ENCODE data around the gene FLT1.

DNA sequence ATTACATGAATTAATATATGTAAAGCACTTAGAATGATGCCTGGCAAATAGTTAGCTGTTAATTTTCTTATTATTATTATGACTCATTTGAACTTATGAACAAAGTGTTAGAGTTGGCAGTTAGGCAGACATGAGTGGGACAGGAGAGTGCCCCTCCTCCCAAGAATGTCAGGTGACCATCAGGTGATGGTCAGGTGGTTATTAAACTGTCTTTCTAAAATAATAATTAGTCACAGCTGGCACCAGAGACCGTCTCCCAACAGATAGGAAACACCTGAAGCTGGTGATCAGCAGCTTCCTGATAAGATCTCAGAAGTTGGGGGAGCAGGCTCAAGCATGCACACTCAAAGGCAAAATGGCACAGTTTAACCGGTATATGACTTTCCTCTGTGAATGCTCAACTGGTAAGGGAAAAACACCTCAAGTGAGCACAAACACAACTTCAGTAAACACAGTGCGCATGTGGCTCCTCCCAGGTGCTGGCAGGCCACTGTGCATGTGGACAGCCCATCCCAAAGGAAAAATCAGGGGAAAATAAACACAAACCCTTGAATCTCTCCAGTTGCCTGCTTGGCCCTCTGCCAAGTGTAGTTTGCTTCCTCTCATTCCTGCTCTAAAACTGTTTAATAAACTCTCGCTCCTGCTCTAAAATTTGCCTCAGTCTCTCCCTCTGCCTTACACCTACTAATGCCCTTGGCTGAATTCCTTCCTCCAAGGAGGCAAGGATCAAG, 54.0 kb downstream of the FLT1 start:
- TF ChIP-seq, protein P1, sequence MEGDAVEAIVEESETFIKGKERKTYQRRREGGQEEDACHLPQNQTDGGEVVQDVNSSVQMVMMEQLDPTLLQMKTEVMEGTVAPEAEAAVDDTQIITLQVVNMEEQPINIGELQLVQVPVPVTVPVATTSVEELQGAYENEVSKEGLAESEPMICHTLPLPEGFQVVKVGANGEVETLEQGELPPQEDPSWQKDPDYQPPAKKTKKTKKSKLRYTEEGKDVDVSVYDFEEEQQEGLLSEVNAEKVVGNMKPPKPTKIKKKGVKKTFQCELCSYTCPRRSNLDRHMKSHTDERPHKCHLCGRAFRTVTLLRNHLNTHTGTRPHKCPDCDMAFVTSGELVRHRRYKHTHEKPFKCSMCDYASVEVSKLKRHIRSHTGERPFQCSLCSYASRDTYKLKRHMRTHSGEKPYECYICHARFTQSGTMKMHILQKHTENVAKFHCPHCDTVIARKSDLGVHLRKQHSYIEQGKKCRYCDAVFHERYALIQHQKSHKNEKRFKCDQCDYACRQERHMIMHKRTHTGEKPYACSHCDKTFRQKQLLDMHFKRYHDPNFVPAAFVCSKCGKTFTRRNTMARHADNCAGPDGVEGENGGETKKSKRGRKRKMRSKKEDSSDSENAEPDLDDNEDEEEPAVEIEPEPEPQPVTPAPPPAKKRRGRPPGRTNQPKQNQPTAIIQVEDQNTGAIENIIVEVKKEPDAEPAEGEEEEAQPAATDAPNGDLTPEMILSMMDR (IDR thresholded peaks at IDR 0.05; ENCODE audit: insufficient read depth, low read length) = no peak
- TF ChIP-seq POLR2AphosphoS5 (IDR thresholded peaks at IDR 0.05; ENCODE audit: low read depth) = no peak
- TF ChIP-seq, protein P2, sequence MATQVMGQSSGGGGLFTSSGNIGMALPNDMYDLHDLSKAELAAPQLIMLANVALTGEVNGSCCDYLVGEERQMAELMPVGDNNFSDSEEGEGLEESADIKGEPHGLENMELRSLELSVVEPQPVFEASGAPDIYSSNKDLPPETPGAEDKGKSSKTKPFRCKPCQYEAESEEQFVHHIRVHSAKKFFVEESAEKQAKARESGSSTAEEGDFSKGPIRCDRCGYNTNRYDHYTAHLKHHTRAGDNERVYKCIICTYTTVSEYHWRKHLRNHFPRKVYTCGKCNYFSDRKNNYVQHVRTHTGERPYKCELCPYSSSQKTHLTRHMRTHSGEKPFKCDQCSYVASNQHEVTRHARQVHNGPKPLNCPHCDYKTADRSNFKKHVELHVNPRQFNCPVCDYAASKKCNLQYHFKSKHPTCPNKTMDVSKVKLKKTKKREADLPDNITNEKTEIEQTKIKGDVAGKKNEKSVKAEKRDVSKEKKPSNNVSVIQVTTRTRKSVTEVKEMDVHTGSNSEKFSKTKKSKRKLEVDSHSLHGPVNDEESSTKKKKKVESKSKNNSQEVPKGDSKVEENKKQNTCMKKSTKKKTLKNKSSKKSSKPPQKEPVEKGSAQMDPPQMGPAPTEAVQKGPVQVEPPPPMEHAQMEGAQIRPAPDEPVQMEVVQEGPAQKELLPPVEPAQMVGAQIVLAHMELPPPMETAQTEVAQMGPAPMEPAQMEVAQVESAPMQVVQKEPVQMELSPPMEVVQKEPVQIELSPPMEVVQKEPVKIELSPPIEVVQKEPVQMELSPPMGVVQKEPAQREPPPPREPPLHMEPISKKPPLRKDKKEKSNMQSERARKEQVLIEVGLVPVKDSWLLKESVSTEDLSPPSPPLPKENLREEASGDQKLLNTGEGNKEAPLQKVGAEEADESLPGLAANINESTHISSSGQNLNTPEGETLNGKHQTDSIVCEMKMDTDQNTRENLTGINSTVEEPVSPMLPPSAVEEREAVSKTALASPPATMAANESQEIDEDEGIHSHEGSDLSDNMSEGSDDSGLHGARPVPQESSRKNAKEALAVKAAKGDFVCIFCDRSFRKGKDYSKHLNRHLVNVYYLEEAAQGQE (IDR thresholded peaks at IDR 0.05; ENCODE audit: insufficient replicate concordance, low read depth) = no peak
- no peak for TF ChIP-seq GABPA (IDR thresholded peaks at IDR 0.05; ENCODE audit: low read depth)
- TF ChIP-seq SPI1 (IDR thresholded peaks at IDR 0.05; ENCODE audit: borderline replicate concordance, low read depth) = no peak

All from HL-60 (cell line).